Anterior cingulate cortex (tissue), 58 donors: ENCODE measurements around the gene LMO2.
"Not testable (repeated sequence)": the region's sequence is repeated elsewhere in the genome, so short reads cannot be mapped to it uniquely, and the experiment has no call there.

Experiments
- DNase-seq, 58 donors: peaks; one replicate each; lab custom pipeline; 2025; lab: John Stamatoyannopoulos, UW

LMO2 gene

GRCh38 chr11:33829430-33830141 is 62.3 kb downstream of the LMO2 start:
- DNase-seq: peak in 46 of 58 donors; percentile 4 to 67 (median 24)

GRCh38 chr11:33828604-33829429 is 63.1 kb downstream of the LMO2 start:
- peak in 1 of 58 donors; percentile 5 for DNase-seq

GRCh38 chr11:33827206-33827605 is 64.7 kb downstream of the LMO2 start:
- DNase-seq: no peak

GRCh38 chr11:33825854-33826560 is 65.9 kb downstream of the LMO2 start:
- no peak for DNase-seq

DNA sequence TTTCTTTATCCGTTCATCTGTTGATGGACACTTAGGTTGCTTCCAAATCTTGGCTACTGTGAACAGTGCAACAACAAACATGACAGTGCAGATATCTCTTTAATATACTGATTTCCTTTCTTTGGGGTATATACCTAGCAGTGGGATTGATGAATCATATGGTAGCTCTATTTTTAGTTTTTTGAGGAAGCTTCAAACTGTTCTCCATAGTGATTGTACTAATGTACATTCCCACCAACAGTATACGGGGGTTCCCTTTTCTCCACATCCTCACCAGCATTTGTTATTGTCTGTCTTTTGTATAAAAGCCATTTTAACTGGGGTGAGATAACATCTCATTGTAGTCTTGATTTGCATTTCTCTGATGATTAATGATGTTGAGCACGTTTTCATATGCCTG is 68.9 kb downstream of the LMO2 start:
- not testable (repeated sequence) for DNase-seq

DNA sequence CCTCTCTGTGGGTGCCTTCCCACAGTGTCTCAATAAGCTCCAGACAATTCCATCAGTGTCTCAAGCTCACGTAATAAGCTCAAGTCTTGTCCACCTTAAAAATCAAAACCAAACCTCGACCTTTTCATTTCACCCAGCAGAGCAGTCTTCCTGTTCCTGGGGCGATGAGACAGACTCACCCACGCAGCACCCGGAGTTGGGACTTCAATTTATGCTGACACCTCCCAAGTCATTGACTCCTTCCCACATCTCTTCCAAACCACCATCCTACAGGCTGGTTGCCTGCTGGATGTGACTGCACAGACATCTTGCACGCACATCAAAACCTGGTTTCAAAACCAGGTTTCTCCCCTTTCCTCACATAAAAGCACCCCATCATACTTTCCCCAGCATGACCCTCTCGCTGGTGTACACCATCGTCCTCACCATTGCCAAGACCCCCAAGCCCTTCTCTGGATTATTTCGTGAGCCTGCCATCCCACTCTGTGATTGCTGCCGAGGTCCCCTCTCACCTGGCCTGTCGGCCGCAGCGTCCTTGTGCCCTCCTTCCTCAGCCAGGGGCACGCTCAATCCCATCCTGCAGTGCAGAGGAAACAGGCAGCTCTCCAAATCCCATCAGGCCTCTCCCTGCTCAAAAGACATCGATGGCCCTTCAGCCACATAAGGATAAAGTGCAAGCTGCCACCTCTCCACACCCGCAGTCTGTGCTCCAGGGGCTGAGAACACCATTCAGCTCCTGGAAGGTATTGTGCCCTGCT is 72.4 kb downstream of the LMO2 start:
- no peak for DNase-seq
